HepG2 (cell line): ENCODE results near the gene CAPN8. TPM values are rescaled to one million over a fixed set of nuclear protein-coding genes. Genes with fewer than 3 reads are reported as not detected.

Source experiments
- ATRX ChIP-seq: sonication (generic); formaldehyde crosslinking; IDR thresholded peaks from 2 replicates; pipeline ENCODE4 v1.4.0; 2020; ENCODE audit warnings: missing genetic modification reagents, borderline replicate concordance
- CEBPB ChIP-seq: IDR thresholded peaks from 2 replicates; pipeline ENCODE4 v1.6.1; 2011; ENCODE audit warnings: low read depth, low read length, improper control_type of control experiment, borderline replicate concordance
- MXI1 ChIP-seq: IDR thresholded peaks from 3 replicates; pipeline ENCODE4 v1.6.1; 2012; ENCODE audit warnings: low read depth, low read length, inconsistent platforms, borderline replicate concordance
- MYNN ChIP-seq: sonication (generic); formaldehyde crosslinking; IDR thresholded peaks from 2 replicates; pipeline ENCODE4 v1.4.0; 2020; ENCODE audit warnings: mild to moderate bottlenecking, low read depth, missing genetic modification reagents
- NCOA1 ChIP-seq: sonication (generic); formaldehyde crosslinking; IDR thresholded peaks from 2 replicates; pipeline ENCODE4 v1.9.0; 2021; ENCODE audit warnings: missing genetic modification reagents
- SP4 ChIP-seq: sonication (generic); formaldehyde crosslinking; IDR thresholded peaks from 2 replicates; pipeline ENCODE4 v1.8.1; 2023; ENCODE audit warnings: mild to moderate bottlenecking, missing genetic modification reagents
- SSRP1 ChIP-seq: IDR thresholded peaks from 2 replicates; pipeline ENCODE4 v1.6.1; 2016; ENCODE audit warnings: control low read depth
- SYNCRIP ChIP-seq: fragments of 200-400 bp; formaldehyde crosslinking; IDR thresholded peaks from 2 replicates; pipeline ENCODE4 v1.6.1; 2018; ENCODE audit warnings: mild to moderate bottlenecking, low read depth, low read length; ENCODE audit not compliant: insufficient read depth
- TBX2 ChIP-seq: sonication (generic); formaldehyde crosslinking; IDR thresholded peaks from 2 replicates; pipeline ENCODE4 v1.5.0; 2020; ENCODE audit warnings: missing genetic modification reagents, mild to moderate bottlenecking, borderline replicate concordance
- ZFP62 ChIP-seq: sonication (generic); formaldehyde crosslinking; IDR thresholded peaks from 2 replicates; pipeline ENCODE4 v1.4.0; 2020; ENCODE audit warnings: missing genetic modification reagents
- ZNF292 ChIP-seq: sonication (generic); formaldehyde crosslinking; IDR thresholded peaks from 2 replicates; pipeline ENCODE4 v1.8.1; 2022; ENCODE audit warnings: mild to moderate bottlenecking, low read depth, missing genetic modification reagents, borderline replicate concordance
- ZNF34 ChIP-seq: sonication (generic); formaldehyde crosslinking; IDR thresholded peaks from 2 replicates; pipeline ENCODE4 v1.4.0; 2020; ENCODE audit warnings: mild to moderate bottlenecking, missing genetic modification reagents, borderline replicate concordance
- ZNF496 ChIP-seq: sonication (generic); formaldehyde crosslinking; IDR thresholded peaks from 2 replicates; pipeline ENCODE4 v1.8.1; 2023; ENCODE audit warnings: mild to moderate bottlenecking, moderate library complexity, missing genetic modification reagents; ENCODE audit not compliant: insufficient replicate concordance
- ZNF761 ChIP-seq: sonication (generic); formaldehyde crosslinking; conservative IDR thresholded peaks from 2 replicates; pipeline ENCODE4 v1.4.0; 2020; ENCODE audit warnings: mild to moderate bottlenecking, missing genetic modification reagents
- ZSCAN21 ChIP-seq: sonication (generic); formaldehyde crosslinking; IDR thresholded peaks from 2 replicates; pipeline ENCODE4 v1.8.0; 2022; ENCODE audit warnings: mild to moderate bottlenecking, missing genetic modification reagents, moderate library complexity, borderline replicate concordance
- polyA plus RNA-seq, 8 experiments: library from polyadenylated mRNA; depleted of rRNA in 3 of 8; stranded (reverse) in 7 of 8; unstranded in 1 of 8; fragments of >200 nt; fragmentation: Illumina TruSeq in 4 of 8; extraction: Trizol in 4 of 8; gene quantifications; 2 replicates each; pipeline versions ENCODE4 v1.2.1 to v1.2.3, GENCODE V29; 2011 to 2016; ENCODE audit warnings: low read depth in 4 of 8, missing spikeins in 1 of 8, mixed read lengths in 1 of 8; ENCODE audit not compliant: insufficient read depth in 1 of 8
- total RNA-seq, 5 experiments: library from RNA; depleted of rRNA; stranded (reverse); fragments of >200 nt; fragmentation: Illumina TruSeq; extraction: Trizol; gene quantifications; 2 replicates each; pipeline ENCODE4 v1.2.3, GENCODE V29; 2016; ENCODE audit warnings: low read depth in 1 of 5
- TF ChIP-seq, protein P1 (sequence below): IDR thresholded peaks from 2 replicates; pipeline ENCODE4 v1.6.1; 2016; ENCODE audit warnings: missing genetic modification reagents, missing compliant biosample characterization
- TF ChIP-seq, protein P2 (sequence below): sonication (generic); formaldehyde crosslinking; IDR thresholded peaks from 2 replicates; pipeline ENCODE4 v1.5.0; 2020; ENCODE audit warnings: missing genetic modification reagents, mild to moderate bottlenecking, borderline replicate concordance

The CAPN8 gene
- total and polyA plus RNA-seq, 2 of the 13 experiments (the other 11 are each of a cell fraction or from before 2014, with no cell fraction given) = 0.20 to 0.25 TPM

DNA sequence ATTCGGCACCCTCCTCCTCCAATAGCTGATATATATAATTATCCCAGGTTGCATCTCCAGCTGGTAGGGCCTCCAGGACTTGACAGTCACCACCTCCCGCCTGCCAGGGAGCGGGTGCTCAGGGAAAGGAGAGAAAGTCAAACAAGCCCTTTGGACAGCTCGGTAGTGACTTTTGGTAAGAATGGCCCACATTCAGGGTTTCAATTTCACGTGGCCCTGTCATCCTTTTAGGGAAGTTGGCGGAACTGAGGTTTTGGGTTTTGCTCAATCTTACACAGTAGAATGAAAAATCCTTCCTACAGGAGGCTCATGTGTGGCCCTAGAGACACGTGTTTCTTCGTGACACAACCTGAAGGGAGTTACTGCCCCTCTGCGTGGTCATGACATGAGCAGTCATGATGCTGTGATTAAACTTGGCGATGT lies 44.2 kb downstream of the CAPN8 start (continued):
- TF ChIP-seq, protein P1, sequence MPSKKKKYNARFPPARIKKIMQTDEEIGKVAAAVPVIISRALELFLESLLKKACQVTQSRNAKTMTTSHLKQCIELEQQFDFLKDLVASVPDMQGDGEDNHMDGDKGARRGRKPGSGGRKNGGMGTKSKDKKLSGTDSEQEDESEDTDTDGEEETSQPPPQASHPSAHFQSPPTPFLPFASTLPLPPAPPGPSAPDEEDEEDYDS (CRISPR knock-in tag) = peak; percentile 16; the same call in 1 of the 2 replicates
- TF ChIP-seq ZSCAN21 (CRISPR knock-in tag) (no peak), SP4 (CRISPR knock-in tag) (no peak), SSRP1 (CRISPR knock-in tag) (no peak), ZNF496 (no peak), MYNN (no peak), TBX2 (CRISPR knock-in tag) (no peak), ATRX (CRISPR knock-in tag) (no peak), NCOA1 (CRISPR knock-in tag) (no peak), SYNCRIP (no peak), ZNF761 (CRISPR knock-in tag) (no peak), MXI1 (no peak), ZFP62 (no peak), ZNF292 (CRISPR knock-in tag) (no peak), ZNF34 (CRISPR knock-in tag) (0 out of 2 replicates have a peak, but pooled peaks have one; percentile 53), CEBPB (no peak)
- TF ChIP-seq, protein P2, sequence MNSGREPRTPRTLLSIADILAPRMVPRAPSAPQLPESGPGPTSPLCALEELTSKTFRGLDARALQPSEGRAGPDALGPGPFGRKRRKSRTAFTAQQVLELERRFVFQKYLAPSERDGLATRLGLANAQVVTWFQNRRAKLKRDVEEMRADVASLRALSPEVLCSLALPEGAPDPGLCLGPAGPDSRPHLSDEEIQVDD = no peak
